ENCODE measurements around the gene KLHDC10.
"Not testable (repeated sequence)": the region's sequence is repeated elsewhere in the genome, so short reads cannot be mapped to it uniquely, and the experiment has no call there.

The KLHDC10 gene

DNA sequence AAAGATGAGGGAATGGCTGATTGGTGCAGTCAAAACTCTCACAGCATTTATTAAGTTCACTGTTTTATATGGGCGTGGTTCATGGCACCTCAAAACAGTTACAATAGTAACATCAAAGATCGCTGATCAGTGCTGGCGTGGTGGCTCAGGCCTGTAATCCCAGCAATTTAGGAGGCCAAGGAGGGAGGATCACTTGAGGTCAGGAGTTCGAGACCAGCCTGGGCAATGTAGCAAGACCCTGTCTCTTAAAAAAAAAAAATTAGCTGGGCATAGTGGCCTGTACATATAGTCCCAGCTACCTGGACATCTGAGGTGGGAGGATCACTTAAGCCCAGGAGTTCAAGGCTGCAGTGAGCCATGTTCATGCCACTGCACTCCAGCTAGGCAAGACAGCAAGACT, 48.5 kb downstream of the KLHDC10 start:
- no peak for DNase-seq

DNA sequence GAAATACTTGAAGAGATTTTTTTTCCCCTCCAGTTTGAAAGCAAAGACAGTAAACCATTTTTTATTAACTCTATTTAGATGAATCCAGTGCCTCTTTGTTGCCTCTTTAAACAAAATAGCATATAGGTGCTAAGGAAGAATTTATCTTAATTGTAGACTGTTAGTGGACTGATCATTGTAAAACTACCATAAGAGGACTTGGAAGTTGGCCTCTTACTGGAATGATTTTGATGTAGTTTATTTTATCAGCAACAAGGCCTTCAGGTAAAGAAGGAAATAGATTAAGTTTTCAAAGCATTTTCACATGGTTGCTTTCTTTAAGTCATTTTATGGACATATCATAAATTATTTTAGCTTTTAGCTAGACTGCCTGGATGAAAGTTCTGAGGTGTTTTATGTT, 53.2 kb downstream of the KLHDC10 start:
- no peak for DNase-seq

DNA sequence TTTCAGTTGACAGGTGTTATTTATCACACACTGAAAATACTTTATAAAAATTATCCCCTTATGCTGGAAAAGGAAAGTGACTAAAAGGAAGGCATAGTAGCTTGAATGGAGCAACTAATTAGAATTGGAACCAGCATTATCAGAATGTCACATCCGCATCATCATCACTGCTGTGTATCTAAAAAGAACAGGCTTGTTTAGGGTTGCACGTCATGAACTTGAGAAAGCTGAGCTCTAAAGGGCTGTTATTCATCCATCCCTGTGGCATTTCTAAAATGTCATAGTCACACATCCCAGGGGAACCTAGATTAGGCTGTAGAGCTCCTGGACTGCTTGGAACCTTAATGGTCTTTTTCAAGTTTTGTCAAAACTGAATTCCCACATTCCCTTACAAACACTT, 54.4 kb downstream of the KLHDC10 start:
- DNase-seq: no peak

DNA sequence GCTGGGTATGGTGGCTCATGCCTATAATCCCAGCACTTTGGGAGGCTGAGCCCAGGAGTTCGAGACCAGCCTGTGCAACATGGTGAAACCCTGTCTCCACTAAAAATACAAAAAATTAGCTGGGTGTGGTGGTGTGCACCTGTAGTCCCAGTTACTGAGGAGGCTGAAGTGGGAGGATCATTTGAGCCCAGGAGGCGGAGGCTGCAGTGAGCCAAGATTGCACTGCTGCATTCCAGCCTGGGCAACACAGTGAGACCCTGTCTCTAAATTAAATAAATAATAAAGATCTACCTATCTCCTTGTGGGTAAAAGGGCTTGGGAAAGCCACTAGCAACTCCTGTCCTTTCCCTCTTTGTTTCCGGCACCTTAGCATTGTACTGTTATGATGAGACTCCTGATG, 56.5 kb downstream of the KLHDC10 start:
- not testable (repeated sequence) for DNase-seq

DNA sequence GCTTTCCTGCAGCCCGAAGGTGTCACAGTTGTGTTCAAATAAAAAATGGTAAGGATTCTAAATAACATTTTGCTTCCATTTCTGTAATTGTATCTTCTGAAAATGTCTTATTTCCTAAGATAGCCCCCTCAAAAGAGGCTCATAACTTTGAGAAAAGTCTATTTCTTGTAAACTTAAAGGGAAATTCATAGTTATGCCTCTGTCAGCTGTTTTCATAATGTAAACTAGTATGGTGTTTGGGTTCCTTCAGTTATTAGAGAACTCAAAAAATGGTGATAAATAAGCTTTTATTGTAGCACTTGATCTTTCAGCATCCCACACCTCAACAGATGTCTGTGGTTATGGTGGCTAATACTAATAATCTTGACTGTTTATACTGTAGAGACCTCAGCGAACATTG, 57.1 kb downstream of the KLHDC10 start:
- DNase-seq: no peak

DNA sequence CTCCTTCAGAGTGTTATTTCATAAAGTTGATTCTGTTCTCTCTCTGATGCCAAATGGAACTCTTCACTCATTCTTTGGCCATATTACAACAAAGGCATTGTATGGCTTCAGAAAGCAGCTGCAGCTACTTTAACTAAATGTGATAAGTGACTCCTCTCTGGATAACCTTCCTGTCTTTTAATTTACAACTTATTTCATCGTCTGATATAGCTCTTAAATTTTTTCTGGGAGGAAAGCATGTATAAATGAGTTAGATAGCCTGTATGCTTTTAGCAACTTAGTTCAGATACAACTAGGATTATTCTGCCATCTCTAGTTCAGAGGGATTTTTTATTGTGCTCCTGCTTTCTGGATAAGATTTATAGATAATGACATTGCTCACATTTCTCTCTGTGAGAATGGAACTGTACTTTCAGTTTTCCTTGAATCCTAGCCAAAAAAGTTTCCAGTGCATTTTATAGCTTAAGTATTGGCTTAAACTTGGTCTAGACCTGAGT, 57.5 kb downstream of the KLHDC10 start:
- no peak for DNase-seq

DNA sequence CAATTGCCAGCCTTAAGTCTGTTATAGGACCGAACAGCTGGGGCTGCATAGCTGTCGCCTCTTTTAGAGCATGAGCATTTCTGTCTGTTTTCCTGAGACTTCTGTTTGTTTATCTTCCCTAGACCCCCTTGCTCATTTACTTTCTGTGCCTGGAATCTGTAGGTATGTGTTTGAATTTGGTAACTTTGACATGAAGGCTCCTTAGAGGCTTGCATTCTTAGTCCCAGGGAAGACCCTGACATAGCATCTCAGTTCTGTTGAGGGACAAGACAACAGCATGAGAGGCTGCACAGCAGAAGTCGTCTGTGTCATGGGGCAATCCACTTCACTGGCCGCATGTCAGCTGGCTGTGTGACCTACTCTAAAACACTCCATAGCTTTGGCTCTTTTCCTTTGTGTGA, 58.7 kb downstream of the KLHDC10 start:
- DNase-seq: no peak

DNA sequence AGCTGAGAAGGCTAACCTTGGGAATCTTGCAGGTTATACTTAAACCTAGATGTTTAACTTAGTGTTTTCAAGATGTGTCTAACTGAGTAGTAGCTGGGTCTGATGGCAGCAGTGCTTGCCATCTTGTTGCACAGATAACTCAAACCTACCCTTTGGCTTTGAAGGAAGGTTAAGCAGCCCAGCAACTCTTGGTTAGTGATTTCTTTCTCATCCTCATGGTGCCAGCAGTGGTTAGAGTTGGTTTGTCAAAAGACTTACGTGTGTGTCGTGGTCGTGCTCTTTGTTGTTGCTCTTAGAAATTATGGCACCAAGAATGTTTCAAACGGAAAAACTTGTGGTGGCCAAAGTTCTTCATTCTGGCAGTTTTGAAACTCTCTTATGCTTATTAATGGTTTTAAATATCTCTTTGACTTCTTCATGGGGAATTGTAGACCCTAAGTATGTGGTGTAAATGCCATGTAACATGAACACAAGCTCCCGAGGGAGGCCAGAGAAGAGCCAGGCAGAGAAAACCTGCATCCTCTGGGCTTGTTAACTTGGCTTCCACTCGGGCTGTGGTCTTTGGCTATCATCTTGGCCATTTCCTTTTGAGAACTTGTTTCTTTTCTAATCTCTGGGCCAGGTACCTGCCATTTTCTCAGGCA, 61.0 kb downstream of the KLHDC10 start:
- no peak for DNase-seq

DNA sequence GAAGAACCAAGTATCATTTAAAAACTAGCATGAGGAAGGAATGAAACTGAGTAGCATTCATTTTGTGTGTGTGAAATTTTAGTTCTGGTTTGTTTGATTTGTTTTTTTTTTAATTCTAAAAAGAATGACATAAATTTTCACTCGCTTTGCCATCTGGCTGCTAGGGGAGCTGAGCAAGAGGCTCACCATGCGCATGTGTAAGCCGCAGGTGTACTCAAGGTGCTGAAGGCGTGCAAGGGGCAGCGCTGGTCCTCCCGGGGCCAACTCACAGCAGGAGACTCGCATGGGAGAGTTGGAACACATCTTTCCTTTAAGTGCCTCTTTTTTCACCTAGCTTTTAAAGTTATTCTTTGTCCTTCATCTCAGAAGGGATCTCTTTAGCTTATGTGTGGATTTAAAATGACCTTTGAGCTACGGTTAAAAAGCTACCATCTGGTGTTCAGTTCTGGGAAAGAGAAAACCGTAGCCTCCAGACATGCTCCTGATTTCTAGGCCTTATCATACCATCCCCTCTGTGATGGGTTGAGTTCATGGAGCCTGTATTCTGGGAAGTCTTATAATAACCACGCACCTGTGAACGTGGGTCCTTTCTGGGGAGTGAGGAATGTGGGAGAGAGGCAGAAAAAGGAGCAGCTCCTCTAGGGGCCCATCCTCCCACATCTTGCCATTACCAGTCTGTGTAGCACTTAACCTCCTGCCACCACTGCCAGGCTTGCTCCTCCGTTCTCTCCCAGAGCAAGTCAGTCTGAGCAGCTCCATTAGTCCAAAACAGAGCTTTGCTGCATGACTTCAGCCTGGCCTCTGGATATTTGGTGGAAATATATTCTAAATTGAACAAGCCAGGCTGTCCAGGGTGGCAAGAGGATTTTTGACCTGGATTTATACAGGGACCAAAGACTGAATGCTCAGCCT, 61.9 kb downstream of the KLHDC10 start:
- DNase-seq: no peak

DNA sequence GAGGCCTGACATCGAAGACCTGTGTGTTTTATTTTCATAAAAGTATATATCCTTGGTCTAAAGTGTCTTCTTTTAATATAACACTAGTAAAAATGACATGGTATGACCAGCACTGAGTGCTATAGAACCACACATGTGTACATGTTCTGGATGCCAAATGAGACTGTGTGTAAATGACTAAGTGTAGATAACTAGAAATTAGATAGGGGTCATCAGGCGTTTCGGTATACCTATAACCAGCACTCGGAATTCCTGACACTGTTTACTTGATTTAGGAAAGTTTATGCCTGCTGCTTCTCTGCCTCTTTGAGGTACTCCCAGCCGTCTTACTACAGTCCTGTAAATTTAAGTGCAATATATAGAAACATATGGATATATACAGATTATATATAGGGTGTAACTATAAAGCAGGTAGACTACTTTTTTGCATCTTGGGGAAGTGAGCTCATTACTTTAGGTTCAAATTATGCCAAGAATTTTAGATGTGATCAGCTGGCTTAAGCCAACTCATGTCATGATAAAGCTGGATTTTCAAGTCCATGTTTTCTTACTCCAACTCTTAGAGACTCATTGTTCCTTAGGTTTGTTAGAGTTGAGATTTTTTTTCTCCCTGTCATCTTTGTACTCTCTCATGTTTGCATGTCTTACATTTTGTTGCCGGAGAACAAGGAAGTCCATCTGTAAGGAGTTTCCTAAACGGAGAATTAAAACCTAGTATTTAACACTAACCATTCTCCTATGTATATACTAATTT, 62.9 kb downstream of the KLHDC10 start:
- DNase-seq: no peak

DNA sequence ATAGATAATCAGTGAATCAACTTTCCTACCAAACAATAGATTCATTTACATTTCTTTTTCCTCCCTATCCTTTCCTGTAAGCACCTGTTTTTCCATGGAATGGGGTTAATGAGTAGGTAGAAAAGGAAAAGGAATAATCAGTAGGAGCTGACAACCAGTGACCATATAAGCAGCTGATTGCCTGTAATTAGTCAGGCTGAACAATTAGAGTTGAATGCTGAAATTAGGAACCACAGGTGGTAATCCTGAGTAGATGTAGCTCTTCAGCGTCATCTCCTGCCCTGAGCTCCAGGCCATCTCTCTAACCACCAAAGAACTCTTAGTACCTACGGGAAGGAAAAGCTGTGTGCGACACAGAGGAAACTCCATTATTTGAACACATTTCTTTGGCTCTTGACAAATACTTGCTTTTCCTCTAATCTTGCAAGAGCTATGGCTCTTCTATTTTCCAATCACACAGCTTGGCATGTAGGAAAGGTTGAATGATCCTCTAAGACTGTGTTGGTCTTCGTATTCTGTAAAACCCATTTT, 63.8 kb downstream of the KLHDC10 start:
- DNase-seq: no peak

DNA sequence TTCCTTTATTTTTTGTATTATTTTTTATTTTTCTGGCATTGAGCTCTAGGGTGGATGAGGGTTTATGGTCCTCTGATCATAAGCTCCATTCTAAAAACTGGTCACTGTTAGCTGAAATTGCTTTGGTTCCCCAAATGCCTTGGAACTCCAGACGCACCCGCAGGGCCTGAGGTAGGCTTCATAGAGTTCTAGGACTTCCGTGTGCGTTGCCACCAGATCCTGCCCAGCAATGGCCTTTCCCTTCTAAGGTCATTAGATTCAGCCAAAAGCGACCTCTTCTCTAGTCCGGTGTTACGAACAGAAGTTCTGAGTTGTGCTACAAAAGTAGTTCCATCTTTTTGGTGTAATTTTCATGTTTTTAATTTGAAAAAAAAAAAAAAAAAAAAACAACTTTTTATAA, 64.4 kb downstream of the KLHDC10 start:
- no peak for DNase-seq

DNA sequence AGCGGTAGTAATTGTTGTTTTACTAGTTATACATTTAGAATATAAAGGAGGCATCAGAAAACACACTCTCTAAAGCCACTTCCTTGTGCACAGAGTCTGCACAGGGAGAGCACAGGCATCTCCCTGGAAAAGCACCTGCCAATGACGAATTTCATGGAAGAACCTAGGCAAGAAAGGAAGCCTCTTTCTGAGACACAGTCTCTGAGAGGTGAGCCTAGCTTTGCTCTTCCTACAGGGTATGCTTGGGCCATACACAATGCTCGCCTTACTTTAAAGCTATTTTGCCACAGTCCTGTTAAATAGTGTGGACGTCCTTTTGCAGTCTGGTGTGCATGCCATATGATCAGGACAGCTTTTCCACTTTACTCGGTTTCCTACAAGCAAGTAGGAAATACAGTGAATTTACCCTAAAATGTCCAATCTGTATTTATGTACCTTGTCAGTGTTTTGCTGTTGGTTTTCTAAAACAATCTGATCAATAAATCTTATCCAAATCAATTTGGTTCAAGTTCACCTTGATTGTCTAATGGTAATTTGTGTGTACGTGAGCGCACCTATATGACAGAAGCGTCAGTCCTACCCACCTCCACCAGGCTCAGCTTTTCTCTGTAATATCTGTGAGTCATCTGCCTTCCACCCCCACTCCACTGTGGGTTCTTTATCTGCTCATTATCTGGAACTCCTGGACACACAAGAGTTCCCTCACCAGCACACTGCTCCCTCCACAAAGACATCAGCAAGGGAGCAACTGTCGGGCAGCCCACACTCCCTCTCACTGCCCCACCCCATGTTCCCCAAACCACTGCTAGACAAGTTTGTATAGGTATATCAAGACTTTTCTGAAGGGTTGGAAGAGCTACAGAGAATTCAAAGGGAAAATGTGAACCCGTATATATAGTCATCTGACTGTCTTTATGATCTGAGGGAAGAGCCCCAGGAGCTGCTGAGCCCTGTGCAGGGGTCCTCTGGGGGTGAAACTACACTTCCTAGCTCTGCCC, 65.2 kb downstream of the KLHDC10 start:
- DNase-seq: no peak

DNA sequence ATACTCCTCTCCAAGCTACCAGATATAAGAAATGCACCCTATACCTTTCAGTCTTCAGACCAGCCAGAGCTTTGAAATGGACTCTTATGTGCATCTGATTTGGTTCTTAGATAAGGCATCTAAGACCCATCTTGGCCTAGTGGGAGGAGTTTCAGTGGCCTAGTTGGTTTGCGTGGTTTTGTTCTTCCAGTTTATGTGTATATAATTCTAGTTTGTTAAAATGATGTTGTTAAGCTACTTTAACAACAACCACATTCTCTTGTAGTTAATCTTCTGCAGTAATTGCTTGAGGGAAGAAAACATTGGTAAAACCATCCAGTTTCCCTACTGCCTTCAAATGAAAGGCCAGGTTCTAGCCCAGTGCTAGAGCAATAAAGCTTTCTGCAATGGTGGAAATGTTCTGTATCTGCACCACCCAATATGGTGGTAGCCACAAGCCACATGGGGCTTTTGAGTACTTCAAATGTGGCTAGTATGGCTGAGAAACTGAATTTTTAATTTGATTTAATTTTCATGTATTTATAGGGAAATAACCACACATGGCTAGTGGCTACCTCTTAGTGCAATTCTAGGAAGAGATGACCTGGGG, 66.3 kb downstream of the KLHDC10 start:
- no peak for DNase-seq

DNA sequence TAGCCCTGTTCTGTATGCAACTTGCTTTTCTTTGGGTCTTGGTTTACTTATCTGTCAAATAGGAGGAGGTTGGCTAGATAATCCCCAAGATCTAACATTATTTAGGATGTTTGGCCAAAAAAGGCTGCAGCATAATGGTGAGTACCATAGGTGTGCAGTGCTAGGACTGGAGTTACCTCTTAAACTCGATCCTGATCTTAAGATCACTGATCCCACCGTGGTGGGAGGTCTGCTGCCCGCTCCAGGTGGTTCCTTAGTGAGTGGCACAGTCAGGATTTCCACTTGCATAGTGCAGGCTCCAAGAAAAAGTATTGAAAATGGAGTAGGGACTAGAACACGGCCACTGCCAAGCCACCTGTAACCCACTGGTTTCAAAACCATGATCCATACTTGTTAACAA, 66.9 kb downstream of the KLHDC10 start:
- no peak for DNase-seq

DNA sequence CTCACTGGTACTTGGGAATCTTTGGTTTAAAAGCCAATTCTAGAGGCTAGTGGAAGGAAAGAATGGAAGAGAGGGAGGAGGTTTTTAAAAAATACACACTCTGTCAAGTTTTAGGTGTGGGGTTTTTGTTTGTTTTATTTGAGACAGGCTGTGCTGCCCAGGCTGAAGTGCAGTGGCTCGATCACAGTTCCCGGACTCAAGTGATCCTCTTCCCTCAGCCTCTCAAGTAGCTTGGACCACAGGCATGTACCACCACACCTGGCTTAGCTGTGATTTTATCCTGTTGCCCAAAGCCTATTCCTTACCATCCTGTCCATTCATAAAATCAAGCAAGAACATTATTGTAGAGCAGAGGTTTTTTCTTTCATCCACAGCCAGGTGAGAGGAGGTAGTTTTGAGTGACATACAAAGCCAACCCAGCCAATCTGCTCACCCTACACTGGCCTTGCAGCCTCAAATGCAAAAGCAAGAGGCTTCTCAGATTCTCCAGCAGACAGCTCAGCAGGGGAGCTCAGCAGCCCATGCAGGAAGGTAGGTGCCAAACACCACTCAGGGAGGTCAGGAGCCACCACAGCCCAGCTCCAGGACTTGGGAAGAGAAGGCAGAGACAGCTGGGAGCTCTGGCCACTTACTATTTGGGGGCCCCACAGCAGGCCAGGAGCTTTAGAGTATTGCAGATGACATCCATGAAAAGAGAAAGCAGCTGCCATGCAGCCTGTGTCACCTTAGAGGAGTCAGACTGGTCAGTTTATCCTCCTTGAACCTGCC, 69.0 kb downstream of the KLHDC10 start:
- DNase-seq: no peak

DNA sequence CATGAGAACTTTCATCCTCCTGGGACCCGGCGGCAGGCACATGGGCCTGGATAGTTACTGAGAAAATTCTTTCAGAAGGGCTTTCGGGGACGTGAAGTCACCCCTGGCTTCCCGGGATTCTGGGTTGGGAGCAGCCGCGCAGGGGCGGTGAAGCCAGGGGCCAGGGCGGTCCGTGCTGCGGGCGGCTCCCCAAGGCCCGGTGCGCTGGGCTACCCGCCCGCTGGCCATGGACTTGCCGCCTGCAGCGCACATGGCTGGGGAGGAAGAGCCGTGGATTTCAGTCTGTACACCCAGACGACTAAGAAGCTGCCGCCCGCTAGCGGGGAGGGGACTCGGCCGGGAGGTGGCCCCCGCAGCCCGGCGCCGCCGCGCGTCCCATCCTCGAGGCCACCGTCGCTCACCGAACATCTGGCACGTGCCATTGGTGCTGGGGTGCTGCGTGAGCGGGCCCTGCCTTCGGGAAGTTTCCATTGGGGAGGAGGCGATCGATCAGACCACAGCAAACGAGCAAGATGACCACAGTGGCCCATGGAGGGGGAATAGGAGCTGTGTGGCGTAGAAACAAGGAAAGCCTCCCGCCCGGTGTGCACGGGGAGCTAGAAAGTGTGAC, 70.3 kb downstream of the KLHDC10 start:
- DNase-seq: no peak

DNA sequence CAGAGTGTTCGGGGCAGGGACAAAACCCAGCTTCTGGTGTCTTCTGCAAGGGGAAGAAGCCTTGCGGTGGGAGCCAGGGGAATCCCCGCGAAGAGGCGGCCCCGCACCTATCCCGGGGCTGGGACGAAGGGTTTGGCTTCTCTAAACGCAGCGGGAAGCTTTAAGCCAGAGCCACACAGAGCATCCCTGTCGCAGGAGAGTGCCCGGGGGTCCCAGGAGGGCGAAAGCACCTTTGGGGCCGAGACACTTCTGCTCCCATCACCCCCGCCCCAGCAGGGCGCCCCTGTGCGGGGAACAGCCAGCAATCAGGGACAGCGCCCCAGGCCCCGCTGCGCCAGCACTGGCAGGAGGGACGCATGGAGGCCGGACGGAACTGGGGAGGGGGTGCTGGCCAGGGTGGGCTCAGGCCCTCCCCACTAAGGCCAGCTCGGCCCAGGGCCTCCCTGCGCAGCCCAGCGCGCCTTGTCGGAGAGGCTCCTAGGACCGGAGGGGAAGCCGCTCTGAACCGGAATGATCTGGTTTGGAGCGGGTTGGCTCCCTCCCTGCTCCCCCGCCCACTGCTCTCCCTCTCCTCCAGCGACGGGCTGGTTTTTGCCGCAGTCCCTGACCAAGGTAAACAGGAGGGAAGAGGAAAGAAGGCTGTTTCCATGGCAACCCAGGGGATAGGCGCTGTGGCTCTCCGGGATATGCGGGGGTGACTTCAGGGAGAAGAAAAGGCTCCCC, 71.0 kb downstream of the KLHDC10 start:
- peak; percentile 81 for DNase-seq

DNA sequence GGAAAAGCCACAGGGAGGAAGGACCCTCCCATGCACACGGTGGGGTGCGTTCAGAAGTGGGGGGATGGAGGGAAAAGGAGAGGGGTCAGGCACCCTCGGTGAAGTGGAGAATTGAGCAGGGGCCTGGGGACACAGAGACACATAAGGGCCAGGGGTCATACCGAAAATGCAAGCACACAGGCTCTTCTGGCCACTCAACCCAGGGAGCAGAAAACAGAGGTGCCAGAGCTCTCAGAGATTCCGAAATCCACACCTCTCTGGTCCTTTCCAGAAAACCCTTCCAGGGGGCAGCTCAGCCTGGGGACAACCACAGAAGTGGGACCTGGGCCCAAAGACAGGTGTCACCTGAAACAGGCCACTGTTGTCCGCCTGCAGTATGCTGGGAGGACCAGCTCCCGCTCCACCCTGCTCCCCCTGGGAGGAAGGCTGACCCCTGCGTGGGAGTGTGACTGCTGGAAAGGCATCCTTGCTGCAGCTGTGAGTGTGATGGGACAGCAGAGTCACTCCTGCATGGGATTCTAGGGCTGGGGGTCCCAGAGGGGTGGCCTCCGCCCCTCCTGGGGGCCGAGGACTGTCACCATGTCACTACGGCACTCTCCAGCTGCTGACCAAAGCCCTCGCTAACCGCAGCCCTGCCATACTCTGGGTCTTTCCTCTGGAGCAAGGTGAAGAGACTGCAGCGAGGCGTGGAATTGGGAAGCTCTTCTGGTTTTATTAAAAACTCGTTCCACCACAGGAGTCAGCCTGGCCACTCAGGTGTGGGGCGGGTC, 71.7 kb downstream of the KLHDC10 start:
- DNase-seq: no peak

All from activated effector memory CD4-positive, alpha-beta T cell treated with anti-CD3 and anti-CD28 coated beads, Interleukin-2, amount 50 U/mL, for 16 hours (primary cell).